Activated CD8-positive, alpha-beta T cell treated with anti-CD3 and anti-CD28 coated beads for 36 hours (primary cell): Measurements from ENCODE around the gene PKP1. TPM values are rescaled to one million over a fixed set of nuclear protein-coding genes. Genes with fewer than 3 reads are reported as not detected.

Source experiments
- ATAC-seq: fragments of 200-7000 bp; cut with Tn5 transposase; one replicate; pipeline ENCODE4 v1.10.0; 2021; ENCODE audit warnings: mild to moderate bottlenecking, moderate library complexity
- CTCF ChIA-PET: fragments of 350-600 bp; sonication (Branson Sonifier 250); formaldehyde crosslinking; loops from one replicate; lab custom pipeline; 2021; ENCODE audit warnings: antibody characterized with exemption; lab: Charles Lee
- POLR2A ChIA-PET: fragments of 350-600 bp; sonication (Branson Sonifier 250); formaldehyde crosslinking; loops from one replicate; lab custom pipeline; 2021; ENCODE audit warnings: antibody characterized with exemption; lab: Charles Lee
- DNase-seq: peaks from one replicate; pipeline ENCODE4 v3.0.0-alpha.2; 2020
- H3K27ac Mint-ChIP-seq: one replicate; pipeline ENCODE4 v1.8.0; 2021; ENCODE audit warnings: mild to moderate bottlenecking, mixed read lengths
- H3K27me3 Mint-ChIP-seq: one replicate; pipeline ENCODE4 v1.8.0; 2021; ENCODE audit warnings: mixed read lengths
- H3K36me3 Mint-ChIP-seq: one replicate; pipeline ENCODE4 v1.8.0; 2021; ENCODE audit warnings: low read depth, mixed read lengths
- H3K4me1 Mint-ChIP-seq: one replicate; pipeline ENCODE4 v1.8.0; 2021; ENCODE audit warnings: low read depth, mixed read lengths
- H3K4me3 Mint-ChIP-seq: one replicate; pipeline ENCODE4 v1.8.0; 2021; ENCODE audit warnings: mild to moderate bottlenecking, moderate library complexity, mixed read lengths
- H3K9me3 Mint-ChIP-seq: one replicate; pipeline ENCODE4 v1.8.0; 2021; ENCODE audit warnings: mixed read lengths
- intact Hi-C: fragments of 100-400 bp; cut with micrococcal nuclease; formaldehyde crosslinking; loops from one replicate; pipeline ENCODE4 v1.10.0; 2022
- total RNA-seq, 2 experiments: library from RNA; stranded (reverse); gene quantifications; one replicate each; pipeline ENCODE4 v1.2.3, GENCODE V29; 2021
- TF ChIP-seq, protein P1 (sequence below): fragments of 200-600 bp; IDR thresholded peaks from one replicate; pipeline ENCODE4 v1.8.0; 2022; ENCODE audit warnings: antibody characterized with exemption, mild to moderate bottlenecking

Gene PKP1
- total RNA-seq, 2 experiments from 2014 or later: not detected

DNA sequence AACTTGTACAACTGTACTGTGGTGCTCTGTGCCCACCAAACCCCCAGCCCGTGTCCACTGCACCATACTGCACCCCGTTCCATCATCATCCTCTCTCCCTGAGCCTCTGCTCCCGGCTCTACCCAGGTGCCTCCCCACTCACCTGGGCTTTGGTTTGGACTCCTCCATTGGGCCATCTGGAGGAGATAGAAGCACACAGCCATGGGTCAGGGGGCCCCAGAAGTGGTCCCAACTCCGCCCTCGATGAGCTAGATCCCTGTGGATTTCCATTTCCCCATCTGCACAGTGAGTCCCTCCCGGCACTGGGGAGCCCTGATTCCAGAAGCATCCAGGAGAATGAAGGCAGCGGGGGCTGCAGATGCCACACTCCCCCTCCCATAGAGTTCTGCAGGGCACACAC lies 83.4 kb downstream of the PKP1 start:
- no peak for ATAC-seq
- no peaks in the 10 kb centered on the region for H3K9me3 Mint-ChIP-seq
- DNase-seq: no peak
- intact Hi-C loops: no loop called here
- ChIA-PET CTCF (no interaction called here), POLR2A (no interaction called here)
- H3K27me3 Mint-ChIP-seq: peaks cover 6% of the 10 kb centered on the region
- H3K4me1 Mint-ChIP-seq: no peaks in the 10 kb centered on the region
- TF ChIP-seq, protein P1, sequence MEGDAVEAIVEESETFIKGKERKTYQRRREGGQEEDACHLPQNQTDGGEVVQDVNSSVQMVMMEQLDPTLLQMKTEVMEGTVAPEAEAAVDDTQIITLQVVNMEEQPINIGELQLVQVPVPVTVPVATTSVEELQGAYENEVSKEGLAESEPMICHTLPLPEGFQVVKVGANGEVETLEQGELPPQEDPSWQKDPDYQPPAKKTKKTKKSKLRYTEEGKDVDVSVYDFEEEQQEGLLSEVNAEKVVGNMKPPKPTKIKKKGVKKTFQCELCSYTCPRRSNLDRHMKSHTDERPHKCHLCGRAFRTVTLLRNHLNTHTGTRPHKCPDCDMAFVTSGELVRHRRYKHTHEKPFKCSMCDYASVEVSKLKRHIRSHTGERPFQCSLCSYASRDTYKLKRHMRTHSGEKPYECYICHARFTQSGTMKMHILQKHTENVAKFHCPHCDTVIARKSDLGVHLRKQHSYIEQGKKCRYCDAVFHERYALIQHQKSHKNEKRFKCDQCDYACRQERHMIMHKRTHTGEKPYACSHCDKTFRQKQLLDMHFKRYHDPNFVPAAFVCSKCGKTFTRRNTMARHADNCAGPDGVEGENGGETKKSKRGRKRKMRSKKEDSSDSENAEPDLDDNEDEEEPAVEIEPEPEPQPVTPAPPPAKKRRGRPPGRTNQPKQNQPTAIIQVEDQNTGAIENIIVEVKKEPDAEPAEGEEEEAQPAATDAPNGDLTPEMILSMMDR: no peak
- no peaks in the 10 kb centered on the region for H3K36me3 Mint-ChIP-seq
- no peak overlapping the region for H3K4me3 Mint-ChIP-seq
- no peak overlapping the region for H3K27ac Mint-ChIP-seq

DNA sequence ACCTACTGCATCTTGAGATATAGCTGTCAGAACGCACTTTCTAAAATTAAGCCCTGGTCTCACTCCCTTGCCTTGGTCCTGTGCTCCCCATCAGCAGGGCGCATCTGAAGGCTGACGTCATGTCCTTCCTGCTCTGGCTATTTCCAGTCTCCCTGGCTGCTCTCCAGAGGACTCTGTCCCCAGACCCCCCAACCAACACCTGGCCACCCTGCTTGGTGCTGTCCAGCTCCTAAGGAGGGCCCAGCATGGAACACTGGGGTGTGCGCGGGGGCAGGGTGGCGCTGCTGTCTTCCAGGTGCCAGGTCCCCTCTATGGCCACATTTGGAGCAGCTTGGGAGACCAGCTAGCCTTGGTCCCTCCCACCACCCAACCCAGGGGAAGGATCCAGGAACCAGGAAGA lies 85.9 kb downstream of the PKP1 start:
- TF ChIP-seq, protein P1: no peak
- Mint-ChIP-seq H3K27ac (no peak overlapping the region), H3K36me3 (no peaks in the 10 kb centered on the region), H3K9me3 (no peaks in the 10 kb centered on the region), H3K27me3 (peaks cover 5% of the 10 kb centered on the region), H3K4me3 (no peak overlapping the region), H3K4me1 (no peaks in the 10 kb centered on the region)
- intact Hi-C loops: no loop called here
- DNase-seq (no peak), ATAC-seq (no peak)
- ChIA-PET CTCF (no interaction called here), POLR2A (no interaction called here)

DNA sequence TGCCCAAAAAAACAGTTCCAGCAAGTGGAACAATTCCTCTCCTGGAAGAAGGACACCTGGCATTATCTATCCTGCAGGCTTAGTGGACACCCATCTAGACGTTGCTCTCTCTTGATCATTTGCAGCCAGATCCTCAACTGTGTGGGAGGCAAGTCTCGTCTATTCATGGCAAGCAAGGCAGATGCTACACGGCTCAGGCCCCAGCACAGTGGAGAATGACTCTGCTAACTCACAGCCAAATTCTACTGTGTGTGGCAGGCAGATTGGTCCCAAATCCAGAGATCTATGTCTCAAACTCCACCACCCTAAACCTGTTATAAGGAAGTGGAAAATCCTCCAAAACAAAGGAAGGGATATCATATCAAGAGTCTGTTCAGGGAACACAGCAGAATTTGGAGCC lies 87.2 kb downstream of the PKP1 start:
- CTCF ChIA-PET: no interaction called here
- no peak overlapping the region for H3K4me3 Mint-ChIP-seq
- POLR2A ChIA-PET: no interaction called here
- no peaks in the 10 kb centered on the region for H3K4me1 Mint-ChIP-seq
- DNase-seq: no peak
- H3K9me3 Mint-ChIP-seq: no peaks in the 10 kb centered on the region
- intact Hi-C loops: no loop called here
- peaks cover 5% of the 10 kb centered on the region for H3K27me3 Mint-ChIP-seq
- ATAC-seq: no peak
- no peak overlapping the region for H3K27ac Mint-ChIP-seq
- H3K36me3 Mint-ChIP-seq: no peaks in the 10 kb centered on the region
- TF ChIP-seq, protein P1: no peak

DNA sequence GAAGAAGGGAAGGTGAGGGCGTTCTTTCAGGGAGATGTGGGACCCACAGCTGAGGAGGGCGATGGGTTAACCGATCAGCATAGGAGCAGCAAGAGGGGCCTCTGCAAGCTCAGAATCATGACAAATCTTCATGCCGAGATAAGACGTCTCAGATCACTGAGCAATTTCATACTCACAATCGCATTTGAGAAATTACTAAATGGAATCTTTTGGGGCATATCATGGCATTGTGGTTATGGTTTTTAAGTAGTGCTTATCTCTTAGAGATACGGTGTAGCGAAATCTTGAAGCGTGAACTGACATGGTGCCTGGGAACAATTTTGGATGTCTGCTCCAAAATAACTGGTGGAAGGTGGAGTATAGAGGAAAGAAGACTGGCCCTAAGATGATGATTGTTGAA lies 88.0 kb downstream of the PKP1 start:
- TF ChIP-seq, protein P1: no peak
- no peak overlapping the region for H3K4me3 Mint-ChIP-seq
- ChIA-PET POLR2A (no interaction called here), CTCF (interaction anchor here (1.5 kb wide), 1 partner anchor 21 kb away, joined by 3 read pairs; no protein-coding TSS in a partner anchor)
- intact Hi-C loops: no loop called here
- no peak overlapping the region for H3K27ac Mint-ChIP-seq
- no peaks in the 10 kb centered on the region for H3K4me1 Mint-ChIP-seq
- no peaks in the 10 kb centered on the region for H3K9me3 Mint-ChIP-seq
- no peaks in the 10 kb centered on the region for H3K36me3 Mint-ChIP-seq
- H3K27me3 Mint-ChIP-seq: peaks cover 5% of the 10 kb centered on the region
- ATAC-seq (no peak), DNase-seq (no peak)

DNA sequence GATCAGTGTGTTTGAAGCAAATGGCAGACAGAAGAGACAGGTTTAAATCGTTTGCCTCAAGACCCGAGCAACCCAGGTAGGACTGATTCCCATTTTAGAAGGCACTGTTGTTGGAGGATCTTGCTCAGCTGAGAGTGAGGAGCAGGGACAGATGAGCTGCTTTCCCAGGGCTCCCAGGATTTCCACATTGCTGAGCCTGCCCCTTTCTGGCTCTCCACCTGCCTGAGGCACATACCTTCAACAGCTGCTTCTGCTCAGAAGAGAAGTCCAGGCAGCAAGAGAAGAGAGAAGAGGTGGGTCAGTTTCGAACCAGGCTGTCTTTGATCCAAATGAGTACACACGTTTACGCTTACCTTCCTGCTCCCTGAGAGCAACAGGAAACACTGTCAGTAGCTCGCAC lies 88.5 kb downstream of the PKP1 start:
- H3K4me3 Mint-ChIP-seq: no peak overlapping the region
- ChIA-PET POLR2A (no interaction called here), CTCF (interaction anchor here (1.5 kb wide), 1 partner anchor 21 kb away, joined by 3 read pairs; no protein-coding TSS in a partner anchor)
- no peaks in the 10 kb centered on the region for H3K36me3 Mint-ChIP-seq
- no peaks in the 10 kb centered on the region for H3K4me1 Mint-ChIP-seq
- DNase-seq: no peak
- ATAC-seq: no peak
- peaks cover 5% of the 10 kb centered on the region for H3K27me3 Mint-ChIP-seq
- TF ChIP-seq, protein P1: no peak
- intact Hi-C loops: no loop called here
- no peak overlapping the region for H3K27ac Mint-ChIP-seq
- H3K9me3 Mint-ChIP-seq: no peaks in the 10 kb centered on the region
